WTC11 (cell line): Measurements from ENCODE around the gene HECTD3. TPM values are rescaled to one million over a fixed set of nuclear protein-coding genes. Genes with fewer than 3 reads are reported as not detected.
A peak's percentile ranks its signal among the peaks of the same experiment; 100 is the strongest.

ENCODE experiments used
- ATAC-seq: fragments of 200-7000 bp; cut with Tn5 transposase; 2 replicates; pipeline ENCODE4 v1.10.0; 2021; ENCODE audit warnings: mild to moderate bottlenecking, moderate library complexity
- CTCF ChIA-PET: fragments of 300-600 bp; sonication (Branson Sonifier 250); formaldehyde crosslinking; loops from one replicate; lab custom pipeline; 2021; ENCODE audit warnings: antibody characterized with exemption; lab: Charles Lee
- POLR2A ChIA-PET: fragments of 350-600 bp; sonication (Branson Sonifier 250); formaldehyde crosslinking; loops from one replicate; lab custom pipeline; 2021; ENCODE audit warnings: antibody characterized with exemption; lab: Charles Lee
- DNase-seq: peaks from one replicate; pipeline ENCODE4 v3.0.0; 2021; ENCODE audit warnings: low spot score
- H3K27ac Mint-ChIP-seq: 2 replicates; pipeline ENCODE4 v1.8.0; 2021; ENCODE audit warnings: mixed read lengths
- H3K27me3 Mint-ChIP-seq: 2 replicates; pipeline ENCODE4 v1.8.0; 2021; ENCODE audit warnings: low read depth, mild to moderate bottlenecking, moderate library complexity, mixed read lengths
- H3K36me3 Mint-ChIP-seq: 2 replicates; pipeline ENCODE4 v1.8.0; 2021; ENCODE audit warnings: mixed read lengths
- H3K4me1 Mint-ChIP-seq: 2 replicates; pipeline ENCODE4 v1.8.0; 2022; ENCODE audit warnings: mixed read lengths
- H3K4me3 Mint-ChIP-seq: 2 replicates; pipeline ENCODE4 v1.8.0; 2021; ENCODE audit warnings: mild to moderate bottlenecking, moderate library complexity, mixed read lengths
- H3K9me3 Mint-ChIP-seq: 2 replicates; pipeline ENCODE4 v1.8.0; 2021; ENCODE audit warnings: mixed read lengths
- AFF4 ChIP-seq: sonication (generic); formaldehyde crosslinking; IDR thresholded peaks from 2 replicates; pipeline ENCODE4 v1.8.1; 2023; ENCODE audit warnings: mild to moderate bottlenecking, missing genetic modification reagents, borderline replicate concordance
- AR ChIP-seq: fragments of 250-450 bp; sonication (Bioruptor Pico); IDR thresholded peaks from 2 replicates; pipeline ENCODE4 v1.9.0; 2021; ENCODE audit warnings: mild to moderate bottlenecking
- ATF3 ChIP-seq: sonication (generic); formaldehyde crosslinking; conservative IDR thresholded peaks from 2 replicates; pipeline ENCODE4 v1.8.1; 2022; ENCODE audit warnings: mild to moderate bottlenecking, missing genetic modification reagents
- ATF6 ChIP-seq: sonication (generic); formaldehyde crosslinking; IDR thresholded peaks from 2 replicates; pipeline ENCODE4 v1.8.1; 2023; ENCODE audit warnings: mild to moderate bottlenecking, missing genetic modification reagents
- ETV6 ChIP-seq: sonication (generic); formaldehyde crosslinking; IDR thresholded peaks from 2 replicates; pipeline ENCODE4 v1.8.1; 2022; ENCODE audit warnings: mild to moderate bottlenecking, missing genetic modification reagents
- FOXK1 ChIP-seq: sonication (generic); formaldehyde crosslinking; IDR thresholded peaks from 2 replicates; pipeline ENCODE4 v1.8.0; 2022; ENCODE audit warnings: mild to moderate bottlenecking, moderate library complexity, missing genetic modification reagents
- GABPB1 ChIP-seq: sonication (generic); formaldehyde crosslinking; IDR thresholded peaks from 2 replicates; pipeline ENCODE4 v1.8.1; 2023; ENCODE audit warnings: mild to moderate bottlenecking, missing genetic modification reagents
- HMGA2 ChIP-seq: fragments of 250-450 bp; sonication (Bioruptor Pico); IDR thresholded peaks from 2 replicates; pipeline ENCODE4 v1.4.0; 2021; ENCODE audit warnings: mild to moderate bottlenecking, moderate library complexity
- IRF1 ChIP-seq: sonication (generic); formaldehyde crosslinking; IDR thresholded peaks from 2 replicates; pipeline ENCODE4 v1.8.0; 2023; ENCODE audit warnings: missing genetic modification reagents
- MAX ChIP-seq: sonication (generic); formaldehyde crosslinking; IDR thresholded peaks from 2 replicates; pipeline ENCODE4 v1.8.0; 2022; ENCODE audit warnings: mild to moderate bottlenecking, missing genetic modification reagents
- NR3C1 ChIP-seq: sonication (generic); formaldehyde crosslinking; conservative IDR thresholded peaks from 2 replicates; pipeline ENCODE4 v1.8.1; 2023; ENCODE audit warnings: low read depth, mild to moderate bottlenecking, missing genetic modification reagents
- TCF7 ChIP-seq: sonication (generic); formaldehyde crosslinking; IDR thresholded peaks from 2 replicates; pipeline ENCODE4 v1.8.0; 2022; ENCODE audit warnings: mild to moderate bottlenecking, low read depth, missing genetic modification reagents, moderate library complexity
- TP53 ChIP-seq: sonication (generic); formaldehyde crosslinking; IDR thresholded peaks from 2 replicates; pipeline ENCODE4 v1.8.1; 2023; ENCODE audit warnings: mild to moderate bottlenecking, missing genetic modification reagents
- ZNF138 ChIP-seq: sonication (generic); formaldehyde crosslinking; conservative IDR thresholded peaks from 2 replicates; pipeline ENCODE4 v1.8.1; 2022; ENCODE audit warnings: mild to moderate bottlenecking, moderate library complexity, missing genetic modification reagents
- ZNF396 ChIP-seq: fragments of 250-450 bp; sonication (Bioruptor Pico); IDR thresholded peaks from 2 replicates; pipeline ENCODE4 v1.8.0; 2021; ENCODE audit warnings: mild to moderate bottlenecking, moderate library complexity, borderline replicate concordance
- ZNF425 ChIP-seq: fragments of 250-450 bp; sonication (Bioruptor Pico); conservative IDR thresholded peaks from 2 replicates; pipeline ENCODE4 v1.9.0; 2021; ENCODE audit warnings: mild to moderate bottlenecking
- ZNF532 ChIP-seq: fragments of 250-450 bp; sonication (Bioruptor Pico); IDR thresholded peaks from 2 replicates; pipeline ENCODE4 v1.9.0; 2021; ENCODE audit warnings: mild to moderate bottlenecking, borderline replicate concordance
- total RNA-seq: library from RNA; stranded (reverse); gene quantifications from 3 replicates; pipeline ENCODE4 v1.2.3, GENCODE V29; 2021

Gene HECTD3
- total RNA-seq, 1 experiment from 2014 or later = 39.5 TPM

GRCh38 chr1:45013551-45014209, 2.6 kb upstream of the HECTD3 start (continued):
- TF ChIP-seq TP53 (CRISPR knock-in tag) (no peak), TCF7 (CRISPR knock-in tag) (no peak), GABPB1 (CRISPR knock-in tag) (no peak)

GRCh38 chr1:45012639-45013278, 1.6 kb upstream of the HECTD3 start:
- Mint-ChIP-seq H3K4me1 (peaks cover 21% of the 10 kb centered on the region), H3K27me3 (peaks cover 5% of the 10 kb centered on the region; the same call in 1 of the 2 replicates), H3K27ac (peak overlapping the region; percentile 77), H3K36me3 (peaks cover 2% of the 10 kb centered on the region), H3K4me3 (peak overlapping the region; percentile 68), H3K9me3 (no peaks in the 10 kb centered on the region)
- ChIA-PET POLR2A (interaction anchor here (0.5 to 2.7 kb wide), 9 partner anchors 12 to 509 kb away, joined by 3 to 11 read pairs (median 4); partner anchors contain the start of genes PRDX1, PTCH2 and RNU5D-1), CTCF (interaction anchor here (0.8 to 13.0 kb wide), 14 partner anchors 21 to 479 kb away, joined by 3 to 317 read pairs (median 5); partner anchors contain the start of genes EIF2B3, PLK3 and TESK2)
- ATAC-seq (peak; percentile 17), DNase-seq (peak; percentile 42)
- TF ChIP-seq ATF3 (CRISPR knock-in tag) (no peak), AFF4 (CRISPR knock-in tag) (no peak), ZNF425 (no peak), ZNF138 (CRISPR knock-in tag) (no peak), ZNF532 (no peak), MAX (CRISPR knock-in tag) (no peak), NR3C1 (CRISPR knock-in tag) (no peak), ZNF396 (CRISPR knock-in tag) (no peak), ETV6 (CRISPR knock-in tag) (no peak), FOXK1 (no peak), AR (CRISPR knock-in tag) (no peak), IRF1 (CRISPR knock-in tag) (no peak), HMGA2 (CRISPR knock-in tag) (no peak), ATF6 (CRISPR knock-in tag) (no peak)
